ENCODE measurements around the gene CD5L.

CD5L gene

DNA sequence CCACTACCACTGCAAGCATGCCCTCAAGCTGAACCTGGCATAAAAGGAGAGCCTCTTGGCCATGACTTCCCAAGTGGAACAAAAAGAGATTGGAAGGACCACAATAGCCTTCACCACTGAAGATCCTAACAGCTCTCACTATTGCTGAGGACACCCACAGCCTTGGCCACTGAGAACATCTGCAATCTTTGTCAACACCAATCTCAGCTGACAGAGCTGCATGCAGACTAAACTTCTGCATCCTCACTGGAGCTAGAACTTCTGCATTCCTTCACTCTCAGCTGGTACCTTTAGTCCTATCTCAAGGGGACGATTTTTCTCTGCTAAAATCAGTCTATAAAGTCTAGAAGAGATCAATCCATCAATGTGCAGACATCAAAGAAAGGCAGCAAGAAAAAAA is 56.4 kb downstream of the CD5L start:
- H3K27me3 ChIP-seq (ENCODE audit: control insufficient read depth, low read length) = no peaks in the 10 kb centered on the region
- H3K36me3 ChIP-seq (ENCODE audit: control insufficient read depth, low read length) = no peaks in the 10 kb centered on the region
- H3F3A ChIP-seq (ENCODE audit: control insufficient read depth, insufficient read depth) = peaks cover 50% of the 10 kb centered on the region
- H3K4me1 ChIP-seq (ENCODE audit: control insufficient read depth, low read length) = peaks cover 84% of the 10 kb centered on the region
- peak overlapping the region; percentile 57 for H3K4me2 ChIP-seq (ENCODE audit: low read length)
- H3K4me3 ChIP-seq (ENCODE audit: low read length) = peak overlapping the region; percentile 49
- H3K9me2 ChIP-seq (replicated peaks; ENCODE audit: control insufficient read depth, low read length) = no peaks in the 10 kb centered on the region
- H3K27ac ChIP-seq (ENCODE audit: low read depth, low read length) = peak overlapping the region; percentile 85
- no peaks in the 10 kb centered on the region for H4K20me1 ChIP-seq (ENCODE audit: control insufficient read depth, insufficient read depth, low read depth, low read length)
- no peaks in the 10 kb centered on the region for H3K79me2 ChIP-seq (ENCODE audit: control insufficient read depth, low read length)
- TF ChIP-seq EZH2phosphoT487 (IDR thresholded peaks at IDR 0.05; ENCODE audit: borderline replicate concordance, low read length) = no peak
- TF ChIP-seq, protein P1, sequence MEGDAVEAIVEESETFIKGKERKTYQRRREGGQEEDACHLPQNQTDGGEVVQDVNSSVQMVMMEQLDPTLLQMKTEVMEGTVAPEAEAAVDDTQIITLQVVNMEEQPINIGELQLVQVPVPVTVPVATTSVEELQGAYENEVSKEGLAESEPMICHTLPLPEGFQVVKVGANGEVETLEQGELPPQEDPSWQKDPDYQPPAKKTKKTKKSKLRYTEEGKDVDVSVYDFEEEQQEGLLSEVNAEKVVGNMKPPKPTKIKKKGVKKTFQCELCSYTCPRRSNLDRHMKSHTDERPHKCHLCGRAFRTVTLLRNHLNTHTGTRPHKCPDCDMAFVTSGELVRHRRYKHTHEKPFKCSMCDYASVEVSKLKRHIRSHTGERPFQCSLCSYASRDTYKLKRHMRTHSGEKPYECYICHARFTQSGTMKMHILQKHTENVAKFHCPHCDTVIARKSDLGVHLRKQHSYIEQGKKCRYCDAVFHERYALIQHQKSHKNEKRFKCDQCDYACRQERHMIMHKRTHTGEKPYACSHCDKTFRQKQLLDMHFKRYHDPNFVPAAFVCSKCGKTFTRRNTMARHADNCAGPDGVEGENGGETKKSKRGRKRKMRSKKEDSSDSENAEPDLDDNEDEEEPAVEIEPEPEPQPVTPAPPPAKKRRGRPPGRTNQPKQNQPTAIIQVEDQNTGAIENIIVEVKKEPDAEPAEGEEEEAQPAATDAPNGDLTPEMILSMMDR (IDR thresholded peaks at IDR 0.05; ENCODE audit: low read depth, low read length, poor library complexity, severe bottlenecking) = no peak
- no peaks in the 10 kb centered on the region for H3K9me3 ChIP-seq (ENCODE audit: control insufficient read depth, insufficient read depth, low read length)

DNA sequence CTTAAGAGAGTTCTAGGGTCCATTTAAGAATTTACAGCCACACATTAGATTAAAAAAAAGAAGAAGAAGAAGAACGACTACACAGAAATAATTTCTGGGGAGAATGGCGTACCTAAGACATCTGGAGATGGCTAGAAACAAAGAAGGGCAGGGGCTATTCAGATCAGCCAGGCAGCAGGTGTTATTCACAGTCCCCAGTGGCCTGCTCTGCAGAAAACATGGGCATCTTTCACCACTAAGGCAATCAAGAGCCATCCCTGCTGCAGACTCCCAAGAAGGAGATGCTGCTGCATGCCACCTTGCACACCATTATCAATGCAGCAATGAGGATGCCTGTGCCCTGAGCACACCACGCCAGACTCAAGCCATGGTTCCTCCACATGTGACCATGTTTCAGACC is 56.8 kb downstream of the CD5L start:
- Histone ChIP-seq H3K79me2 (ENCODE audit: control insufficient read depth, low read length) (no peaks in the 10 kb centered on the region), H3F3A (ENCODE audit: control insufficient read depth, insufficient read depth) (peaks cover 48% of the 10 kb centered on the region), H3K36me3 (ENCODE audit: control insufficient read depth, low read length) (no peaks in the 10 kb centered on the region), H3K4me1 (ENCODE audit: control insufficient read depth, low read length) (peaks cover 85% of the 10 kb centered on the region), H3K27ac (ENCODE audit: low read depth, low read length) (peak overlapping the region; percentile 85), H3K9me3 (ENCODE audit: control insufficient read depth, insufficient read depth, low read length) (no peaks in the 10 kb centered on the region), H3K4me3 (ENCODE audit: low read length) (peak overlapping the region; percentile 49), H4K20me1 (ENCODE audit: control insufficient read depth, insufficient read depth, low read depth, low read length) (no peaks in the 10 kb centered on the region), H3K27me3 (ENCODE audit: control insufficient read depth, low read length) (no peaks in the 10 kb centered on the region), H3K9me2 (replicated peaks; ENCODE audit: control insufficient read depth, low read length) (no peaks in the 10 kb centered on the region), H3K4me2 (ENCODE audit: low read length) (peak overlapping the region; percentile 57)
- TF ChIP-seq, protein P1 (IDR thresholded peaks at IDR 0.05; ENCODE audit: low read depth, low read length, poor library complexity, severe bottlenecking) = no peak
- no peak for TF ChIP-seq EZH2phosphoT487 (IDR thresholded peaks at IDR 0.05; ENCODE audit: borderline replicate concordance, low read length)

DNA sequence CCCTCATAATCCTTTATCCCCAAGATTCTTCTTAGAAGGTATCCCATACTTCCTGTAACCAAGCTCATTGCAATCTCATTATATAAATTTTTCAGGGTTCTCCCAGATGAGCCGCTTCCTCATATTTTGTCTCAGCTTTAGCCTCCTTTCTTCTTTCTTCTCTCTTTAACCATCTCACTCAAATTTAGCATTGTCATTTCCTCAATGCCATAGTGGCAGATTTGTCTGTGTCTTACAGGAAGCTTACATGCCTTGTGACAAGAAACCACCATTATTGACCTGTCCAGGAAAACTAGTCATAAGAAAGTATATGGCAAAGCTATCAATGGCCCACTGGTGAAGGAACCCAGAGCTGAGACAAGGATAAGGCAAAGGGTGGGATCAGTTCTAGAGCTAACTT is 58.7 kb downstream of the CD5L start:
- Histone ChIP-seq H3K9me2 (replicated peaks; ENCODE audit: control insufficient read depth, low read length) (no peaks in the 10 kb centered on the region), H3K27me3 (ENCODE audit: control insufficient read depth, low read length) (no peaks in the 10 kb centered on the region), H3K36me3 (ENCODE audit: control insufficient read depth, low read length) (no peaks in the 10 kb centered on the region), H3F3A (ENCODE audit: control insufficient read depth, insufficient read depth) (peaks cover 39% of the 10 kb centered on the region), H3K79me2 (ENCODE audit: control insufficient read depth, low read length) (no peaks in the 10 kb centered on the region), H4K20me1 (ENCODE audit: control insufficient read depth, insufficient read depth, low read depth, low read length) (no peaks in the 10 kb centered on the region), H3K4me2 (ENCODE audit: low read length) (peak overlapping the region; percentile 57), H3K27ac (ENCODE audit: low read depth, low read length) (peak overlapping the region; percentile 85), H3K4me1 (ENCODE audit: control insufficient read depth, low read length) (peaks cover 100% of the 10 kb centered on the region), H3K4me3 (ENCODE audit: low read length) (peak overlapping the region; percentile 44), H3K9me3 (ENCODE audit: control insufficient read depth, insufficient read depth, low read length) (no peaks in the 10 kb centered on the region)
- TF ChIP-seq, protein P1 (IDR thresholded peaks at IDR 0.05; ENCODE audit: low read depth, low read length, poor library complexity, severe bottlenecking) = no peak
- TF ChIP-seq EZH2phosphoT487 (IDR thresholded peaks at IDR 0.05; ENCODE audit: borderline replicate concordance, low read length) = no peak
